CD4-positive, alpha-beta T cell treated with Interferon alpha-2 for 1 hour (primary cell): ENCODE measurements around the gene DENND2C.

Experiments
- DNase-seq, 2 donors: peaks; one replicate each; pipeline ENCODE4 v3.0.0-alpha.2; 2020 to 2022

Gene DENND2C

GRCh38 chr1:114540272-114540671, 129.6 kb downstream of the DENND2C start:
- DNase-seq, result no peak

DNA sequence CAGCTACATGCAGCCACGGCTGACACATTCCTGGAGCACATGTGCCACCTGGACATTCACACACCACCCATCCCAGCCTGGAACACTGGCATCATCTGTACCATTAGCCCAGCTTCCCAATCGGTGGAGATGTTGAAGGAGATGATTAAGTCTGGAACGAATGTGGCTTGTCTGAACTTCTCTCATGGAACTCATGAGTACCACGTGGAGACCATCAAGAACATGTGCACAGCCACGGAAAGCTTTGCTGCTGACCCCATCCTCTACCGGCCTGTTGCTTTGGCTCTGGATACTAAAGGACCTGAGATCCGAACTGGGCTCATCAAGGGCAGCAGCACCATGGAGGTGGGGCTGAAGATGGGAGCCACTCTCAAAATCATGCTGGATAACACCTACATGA, 133.8 kb downstream of the DENND2C start:
- DNase-seq, result no peak

DNA sequence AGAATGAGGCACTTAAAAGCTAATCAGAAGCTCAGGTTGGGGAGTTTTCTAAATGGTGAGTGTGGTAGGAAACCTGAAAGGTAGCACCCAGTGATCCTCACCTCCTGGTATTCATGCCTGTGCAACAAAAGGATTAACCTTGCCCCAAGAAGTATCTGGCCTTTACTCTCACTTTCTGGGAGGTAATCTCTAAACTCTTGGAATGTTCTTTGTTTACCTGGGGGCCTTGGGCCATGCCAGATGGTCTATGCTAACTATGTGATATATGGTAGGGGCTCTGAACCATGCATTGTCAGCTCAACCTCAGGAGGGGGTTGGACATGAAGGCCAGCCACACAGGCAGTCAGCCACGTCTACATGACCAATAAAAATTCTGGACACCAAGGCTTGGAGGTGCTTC, 134.4 kb downstream of the DENND2C start:
- no peak for DNase-seq
